Kidney glomerular epithelial cell (primary cell): ENCODE data around the gene LARP4B.

ENCODE experiments used
- DNase-seq: peaks from one replicate; lab custom pipeline; 2025; lab: John Stamatoyannopoulos, UW

LARP4B gene

GRCh38 chr10:807163-807957, 124.1 kb downstream of the LARP4B start:
- DNase-seq: no peak

DNA sequence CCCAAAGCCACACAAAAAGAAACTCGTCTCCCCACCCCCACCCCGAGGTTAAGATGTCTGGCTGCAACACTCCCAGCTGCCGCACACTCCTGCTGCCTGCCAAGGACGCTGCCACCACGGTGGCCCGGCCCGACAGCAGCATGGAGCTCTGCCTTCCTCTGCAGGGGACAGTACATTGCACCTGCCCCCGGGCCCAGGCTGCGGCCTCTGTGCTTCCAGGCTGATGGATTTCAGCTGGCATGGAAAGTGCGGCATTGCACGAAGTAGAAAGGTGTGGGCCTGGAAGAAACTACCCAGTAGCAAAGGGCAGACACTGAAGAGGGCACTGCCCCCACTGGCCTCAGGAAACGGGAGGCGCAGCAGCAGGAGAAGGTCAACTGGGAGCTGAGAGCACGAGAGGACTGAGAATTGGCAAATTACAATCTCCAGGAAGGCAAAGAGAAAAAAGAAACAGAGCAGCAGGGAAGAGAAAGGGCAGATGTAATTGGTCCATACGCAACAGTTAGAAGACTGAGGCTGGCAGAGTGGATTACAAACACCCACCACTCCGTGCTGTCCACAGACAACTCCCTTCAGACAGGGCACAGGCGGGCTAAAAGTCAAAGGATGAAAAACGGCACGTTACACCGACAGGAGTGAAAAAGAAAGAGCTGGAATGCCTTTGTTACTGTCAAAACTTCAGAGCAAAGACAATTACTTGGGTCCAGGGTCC, 124.9 kb downstream of the LARP4B start:
- no peak for DNase-seq

- DNase-seq: no peak
Measured at GRCh38 chr10:805620-806305, 125.7 kb downstream of the LARP4B start.

- DNase-seq: no peak
Measured at GRCh38 chr10:804787-805619, 126.5 kb downstream of the LARP4B start.

GRCh38 chr10:804191-804781, 127.2 kb downstream of the LARP4B start:
- DNase-seq: no peak

- no peak for DNase-seq
Measured at GRCh38 chr10:803041-803741, 128.3 kb downstream of the LARP4B start.

GRCh38 chr10:802506-802905, 129.0 kb downstream of the LARP4B start:
- DNase-seq: no peak

GRCh38 chr10:797179-797578, 134.3 kb downstream of the LARP4B start:
- DNase-seq: no peak

DNA sequence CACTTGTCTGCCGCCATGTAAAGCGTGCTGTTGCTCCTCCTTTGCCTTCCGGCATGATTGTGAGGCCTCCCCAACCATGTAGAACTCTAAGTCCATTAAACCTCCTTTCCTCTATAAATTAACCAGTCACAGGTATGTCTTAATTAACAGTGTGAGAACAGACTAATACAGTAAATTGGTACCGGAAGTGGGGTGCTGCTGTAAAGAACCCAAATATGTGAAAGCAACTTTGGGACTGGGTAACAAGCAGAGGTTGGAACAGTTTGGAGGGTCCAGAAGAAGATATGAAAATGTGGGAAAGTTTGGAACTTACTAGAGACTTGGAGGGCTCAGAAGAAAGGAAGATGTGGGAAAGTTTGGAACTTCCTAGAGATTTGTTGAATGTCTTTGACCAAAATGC, 135.3 kb downstream of the LARP4B start:
- DNase-seq: no peak

GRCh38 chr10:794382-794956, 137.0 kb downstream of the LARP4B start:
- no peak for DNase-seq

- DNase-seq: no peak
Measured at GRCh38 chr10:792792-793100, 138.8 kb downstream of the LARP4B start.

- no peak for DNase-seq
Measured at GRCh38 chr10:792083-792791, 139.3 kb downstream of the LARP4B start.

GRCh38 chr10:791639-792038, 139.9 kb downstream of the LARP4B start:
- no peak for DNase-seq

DNA sequence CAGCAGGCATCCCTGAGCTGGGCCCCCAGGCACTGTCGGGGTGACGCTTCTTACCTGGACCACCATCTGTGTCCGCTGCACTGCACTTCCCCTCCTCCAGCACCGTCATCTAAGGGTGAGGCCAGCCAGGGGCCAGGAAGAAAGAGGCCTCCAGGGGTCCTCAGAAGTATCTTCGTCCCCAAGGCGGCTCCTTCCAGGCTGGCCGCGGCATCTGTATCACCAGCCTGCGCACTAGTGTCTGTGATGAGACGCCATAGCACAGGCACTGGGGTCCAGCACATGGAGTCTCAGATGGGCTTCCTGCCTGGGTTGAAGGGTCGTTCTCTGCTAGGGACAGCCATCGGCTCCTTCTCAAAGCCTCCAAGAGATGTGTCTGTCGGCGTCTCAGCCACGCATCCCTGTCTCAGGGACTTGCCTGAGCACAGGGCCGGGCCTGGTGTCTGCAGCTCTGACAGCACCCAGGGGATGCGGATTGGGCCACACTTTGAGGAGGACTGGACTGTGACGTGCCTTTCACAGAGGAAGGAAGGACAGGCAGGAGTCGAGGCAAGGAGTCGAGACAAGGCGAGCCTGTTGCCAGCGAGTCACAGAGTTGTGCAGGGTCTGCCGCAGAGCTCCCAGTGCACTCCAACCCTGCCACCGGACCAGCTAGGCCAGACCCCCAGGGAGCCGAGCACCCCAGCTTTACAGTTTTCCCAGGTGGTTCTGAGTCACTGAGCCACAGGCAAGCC, 140.5 kb downstream of the LARP4B start:
- DNase-seq: no peak

GRCh38 chr10:789831-790701, 141.4 kb downstream of the LARP4B start:
- no peak for DNase-seq

- DNase-seq: peak; percentile 5
Measured at GRCh38 chr10:788796-789748, 142.4 kb downstream of the LARP4B start.

- no peak for DNase-seq
Measured at GRCh38 chr10:787933-788651, 143.4 kb downstream of the LARP4B start.
